ENCODE data around the gene RXYLT1. TPM values are rescaled to one million over a fixed set of nuclear protein-coding genes. Genes with fewer than 3 reads are reported as not detected.

Gene RXYLT1
- polyA plus RNA-seq, 1 donor (not counting 4 experiments of a cell fraction or from before 2014, with no cell fraction given): 17.0 TPM

DNA sequence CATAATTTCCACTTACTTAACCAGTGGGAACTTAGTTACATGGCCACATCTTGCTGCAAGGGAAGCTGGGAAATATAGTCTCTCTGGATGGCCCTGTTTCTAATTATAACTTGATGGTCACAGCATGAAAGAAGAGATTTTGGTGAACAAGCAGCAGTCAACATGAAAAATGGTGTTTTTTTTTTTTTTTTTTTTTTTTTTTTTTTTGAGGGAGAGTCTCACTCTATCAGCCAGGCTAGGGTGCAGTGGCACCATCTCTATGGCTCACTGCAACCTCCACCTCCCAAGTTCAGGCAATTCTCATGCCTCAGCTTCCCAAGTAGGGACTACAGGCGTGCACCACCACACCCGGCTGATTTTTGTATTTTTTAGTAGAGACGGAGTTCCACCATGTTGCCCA is 75.6 kb downstream of the RXYLT1 start:
- Histone ChIP-seq H3K36me3 (ENCODE audit: control insufficient read depth in 2 of 2, extremely low read depth in 1 of 2, insufficient read depth in 2 of 2, low read length in 2 of 2) (peaks cover 0 to under 1% of the 10 kb centered on the region in 2 experiments), H3K27ac (ENCODE audit: control insufficient read depth, insufficient read depth, low read length) (no peak overlapping the region), H3K9ac (ENCODE audit: control insufficient read depth, extremely low read depth, insufficient read depth, low read length) (no peak overlapping the region), H4K20me1 (ENCODE audit: control insufficient read depth, extremely low read depth, insufficient read depth, low read length) (no peaks in the 10 kb centered on the region), H3K4me3 (ENCODE audit: control insufficient read depth in 2 of 3, extremely low read depth in 1 of 3, insufficient read depth in 2 of 3, low read depth in 1 of 3, low read length in 3 of 3) (no peak overlapping the region), H3K9me3 (ENCODE audit: control insufficient read depth, low read depth, low read length) (no peaks in the 10 kb centered on the region), H3K79me2 (ENCODE audit: control insufficient read depth, insufficient read depth, low read length) (peaks cover 79% of the 10 kb centered on the region), H3K27me3 (ENCODE audit: control insufficient read depth, extremely low read depth, insufficient read depth, low read length) (no peaks in the 10 kb centered on the region), H3K4me2 (ENCODE audit: control insufficient read depth, extremely low read depth, insufficient read depth, low read depth, low read length) (no peak overlapping the region), H2AFZ (ENCODE audit: control insufficient read depth, low read length) (no peak overlapping the region), H3K4me1 (ENCODE audit: control insufficient read depth, extremely low read depth, insufficient read depth, low read length) (no peaks in the 10 kb centered on the region), H3K9me1 (ENCODE audit: control insufficient read depth, extremely low read depth, insufficient read depth, low read length) (no peaks in the 10 kb centered on the region)
- FAIRE-seq (no peak), DNase-seq (ENCODE audit: low read depth, low spot score) (no peak)
- TF ChIP-seq EZH2 (IDR thresholded peaks at IDR 0.05; ENCODE audit: low read length): no peak
- TF ChIP-seq, protein P1, sequence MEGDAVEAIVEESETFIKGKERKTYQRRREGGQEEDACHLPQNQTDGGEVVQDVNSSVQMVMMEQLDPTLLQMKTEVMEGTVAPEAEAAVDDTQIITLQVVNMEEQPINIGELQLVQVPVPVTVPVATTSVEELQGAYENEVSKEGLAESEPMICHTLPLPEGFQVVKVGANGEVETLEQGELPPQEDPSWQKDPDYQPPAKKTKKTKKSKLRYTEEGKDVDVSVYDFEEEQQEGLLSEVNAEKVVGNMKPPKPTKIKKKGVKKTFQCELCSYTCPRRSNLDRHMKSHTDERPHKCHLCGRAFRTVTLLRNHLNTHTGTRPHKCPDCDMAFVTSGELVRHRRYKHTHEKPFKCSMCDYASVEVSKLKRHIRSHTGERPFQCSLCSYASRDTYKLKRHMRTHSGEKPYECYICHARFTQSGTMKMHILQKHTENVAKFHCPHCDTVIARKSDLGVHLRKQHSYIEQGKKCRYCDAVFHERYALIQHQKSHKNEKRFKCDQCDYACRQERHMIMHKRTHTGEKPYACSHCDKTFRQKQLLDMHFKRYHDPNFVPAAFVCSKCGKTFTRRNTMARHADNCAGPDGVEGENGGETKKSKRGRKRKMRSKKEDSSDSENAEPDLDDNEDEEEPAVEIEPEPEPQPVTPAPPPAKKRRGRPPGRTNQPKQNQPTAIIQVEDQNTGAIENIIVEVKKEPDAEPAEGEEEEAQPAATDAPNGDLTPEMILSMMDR (optimal IDR thresholded peaks at IDR 0.05 in 1 of 3, IDR thresholded peaks at IDR 0.05 in 1 of 3, conservative IDR thresholded peaks at IDR 0.05 in 1 of 3; ENCODE audit: extremely low read depth in 1 of 3, insufficient read depth in 2 of 3, low read length in 3 of 3): no peak
- dilution Hi-C loops (cut with MboI; ENCODE audit: extremely low pct_ligation_motif_present, low sequenced_read_pairs): no loop called here

DNA sequence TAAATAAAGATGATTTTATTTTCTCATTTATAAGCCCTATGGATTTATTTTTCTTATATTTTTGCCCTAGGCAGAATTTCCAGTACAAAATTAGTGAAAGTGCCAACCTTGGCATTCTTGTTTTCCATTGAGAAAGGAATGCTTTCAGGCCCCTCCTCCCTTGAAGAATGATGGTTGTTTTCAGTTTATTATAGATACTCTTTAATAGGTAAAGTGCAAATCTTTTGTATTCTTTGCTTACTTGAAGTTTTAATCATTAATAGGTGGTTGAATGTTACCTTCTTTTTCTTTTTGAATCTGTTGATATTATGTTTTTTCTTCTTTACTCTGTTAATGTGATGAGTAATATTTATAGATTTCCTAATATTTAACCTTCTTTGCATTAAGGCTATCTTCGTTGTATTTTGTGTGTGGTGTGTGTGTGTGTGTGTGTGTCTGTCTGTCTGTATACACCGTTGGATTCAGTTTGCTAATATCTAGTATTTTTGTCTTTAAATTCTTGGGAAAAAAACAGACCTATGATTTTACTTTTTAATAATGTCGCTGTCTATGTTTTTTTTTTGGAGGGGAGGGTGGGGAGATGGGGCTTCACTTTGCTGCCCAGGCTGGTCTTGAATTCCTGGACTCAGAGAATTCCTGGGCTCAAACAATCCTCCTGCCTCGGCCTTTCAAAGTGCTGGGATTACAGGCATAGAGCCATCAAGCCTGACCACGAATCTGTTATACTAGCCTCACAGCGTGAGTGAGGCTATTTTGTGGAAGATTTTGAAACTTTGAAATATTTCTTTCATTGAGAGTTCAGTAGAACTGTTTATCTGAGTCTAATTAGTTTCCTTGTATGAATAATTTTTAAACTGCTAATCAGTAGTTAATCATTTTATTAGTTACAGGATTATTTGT is 78.3 kb downstream of the RXYLT1 start:
- H3K4me2 ChIP-seq (ENCODE audit: control insufficient read depth, extremely low read depth, insufficient read depth, low read depth, low read length): no peak overlapping the region
- no peaks in the 10 kb centered on the region for H4K20me1 ChIP-seq (ENCODE audit: control insufficient read depth, extremely low read depth, insufficient read depth, low read length)
- H3K27ac ChIP-seq (ENCODE audit: control insufficient read depth, insufficient read depth, low read length): no peak overlapping the region

More for the DNA sequence above, 78.3 kb downstream of the RXYLT1 start:
- Histone ChIP-seq H3K4me3 (ENCODE audit: control insufficient read depth in 2 of 3, extremely low read depth in 1 of 3, insufficient read depth in 2 of 3, low read depth in 1 of 3, low read length in 3 of 3) (no peak overlapping the region), H3K9me1 (ENCODE audit: control insufficient read depth, extremely low read depth, insufficient read depth, low read length) (no peaks in the 10 kb centered on the region), H3K27me3 (ENCODE audit: control insufficient read depth, extremely low read depth, insufficient read depth, low read length) (no peaks in the 10 kb centered on the region), H3K9me3 (ENCODE audit: control insufficient read depth, low read depth, low read length) (no peaks in the 10 kb centered on the region), H3K4me1 (ENCODE audit: control insufficient read depth, extremely low read depth, insufficient read depth, low read length) (peaks cover 2% of the 10 kb centered on the region), H3K36me3 (ENCODE audit: control insufficient read depth in 2 of 2, extremely low read depth in 1 of 2, insufficient read depth in 2 of 2, low read length in 2 of 2) (no peaks in the 10 kb centered on the region), H2AFZ (ENCODE audit: control insufficient read depth, low read length) (no peak overlapping the region), H3K79me2 (ENCODE audit: control insufficient read depth, insufficient read depth, low read length) (peaks cover 71% of the 10 kb centered on the region), H3K9ac (ENCODE audit: control insufficient read depth, extremely low read depth, insufficient read depth, low read length) (no peak overlapping the region)
- TF ChIP-seq, protein P1 (optimal IDR thresholded peaks at IDR 0.05 in 1 of 3, IDR thresholded peaks at IDR 0.05 in 1 of 3, conservative IDR thresholded peaks at IDR 0.05 in 1 of 3; ENCODE audit: extremely low read depth in 1 of 3, insufficient read depth in 2 of 3, low read length in 3 of 3): no peak
- TF ChIP-seq EZH2 (IDR thresholded peaks at IDR 0.05; ENCODE audit: low read length): no peak
- DNase-seq (ENCODE audit: low read depth, low spot score) (no peak), FAIRE-seq (no peak)
- dilution Hi-C loops (cut with MboI; ENCODE audit: extremely low pct_ligation_motif_present, low sequenced_read_pairs): no loop called here

Small RNAs within 50 kb of the gene (small RNA-seq; reads per million reads assigned to genes)
- gene AC084357.1 (ENCODE audit: insufficient read length in 3 of 3, low read depth in 3 of 3, low replicate concordance in 1 of 3): 0 reads per million in 3 experiments

Other genes starting within 250 kb of the RXYLT1 start
- gene DPY19L2, start 111.4 kb upstream of the RXYLT1 start, polyA plus RNA-seq: 0.68 to 3.3 TPM (median 2.6 TPM) in 3 replicates
- 2.3 to 5.6 TPM (median 4.5 TPM) in 3 replicates for gene SRGAP1, start 64.8 kb downstream of the RXYLT1 start, polyA plus RNA-seq

Data from keratinocyte (primary cell).